Right lung (tissue), 5 donors: ENCODE results near the gene BCR. TPM values are rescaled to one million over a fixed set of nuclear protein-coding genes. Genes with fewer than 3 reads are reported as not detected.

Experiments
- DNase-seq, 2 donors: peaks; one replicate each; pipeline ENCODE4 v3.0.0-alpha.2; 2013
- polyA plus RNA-seq, 5 donors: library from polyadenylated mRNA; unstranded; fragments of 120-200 nt; gene quantifications; one replicate each; pipeline versions ENCODE4 v1.2.1 to v1.2.3, GENCODE V29; 2013; ENCODE audit warnings: inconsistent platforms in 1 of 5, low replicate concordance in 1 of 5; ENCODE audit not compliant: insufficient read length in 5 of 5, insufficient read depth in 1 of 5

Gene BCR
- polyA plus RNA-seq, 5 donors: 36.6 to 46.3 (median 42.2) TPM

GRCh38 chr22:23272834-23273233 is 92.5 kb downstream of the BCR start:
- DNase-seq: no peak

GRCh38 chr22:23273445-23274145 is 93.3 kb downstream of the BCR start:
- DNase-seq: no peak

GRCh38 chr22:23274146-23274526 is 93.8 kb downstream of the BCR start:
- DNase-seq: no peak

GRCh38 chr22:23274891-23275694 is 94.8 kb downstream of the BCR start:
- DNase-seq: no peak

- DNase-seq: no peak
Observed at GRCh38 chr22:23275751-23276150, 95.4 kb downstream of the BCR start.

- no peak for DNase-seq
Observed at GRCh38 chr22:23276656-23277582, 96.6 kb downstream of the BCR start.

- no peak for DNase-seq
Observed at GRCh38 chr22:23277583-23278295, 97.4 kb downstream of the BCR start.

- peak; percentile 26 to 38 for DNase-seq
Observed at GRCh38 chr22:23278883-23279675, 98.8 kb downstream of the BCR start.

GRCh38 chr22:23279781-23280180 is 99.5 kb downstream of the BCR start:
- no peak for DNase-seq

GRCh38 chr22:23280356-23281052 is 100.2 kb downstream of the BCR start:
- no peak for DNase-seq

- DNase-seq: no peak
Observed at GRCh38 chr22:23281053-23281405, 100.7 kb downstream of the BCR start.

GRCh38 chr22:23281406-23282088 is 101.2 kb downstream of the BCR start:
- DNase-seq: peak; percentile 66 to 75

- no peak for DNase-seq
Observed at GRCh38 chr22:23282089-23282501, 101.8 kb downstream of the BCR start.

GRCh38 chr22:23282516-23282915 is 102.2 kb downstream of the BCR start:
- DNase-seq: no peak

- no peak for DNase-seq
Observed at GRCh38 chr22:23282986-23283385, 102.7 kb downstream of the BCR start.

- no peak for DNase-seq
Observed at GRCh38 chr22:23283591-23284503, 103.5 kb downstream of the BCR start.

- DNase-seq: no peak
Observed at GRCh38 chr22:23284504-23285033, 104.3 kb downstream of the BCR start.

GRCh38 chr22:23285236-23285635 is 104.9 kb downstream of the BCR start:
- no peak for DNase-seq
